ENCODE results near the gene TGFBR3. TPM values are rescaled to one million over a fixed set of nuclear protein-coding genes. Genes with fewer than 3 reads are reported as not detected.

TGFBR3 gene
- polyA plus RNA-seq, 1 donor (not counting 4 experiments of a cell fraction or from before 2014, with no cell fraction given) = 1.2 TPM

GRCh38 chr1:91757763-91758460 is 128.0 kb downstream of the TGFBR3 start:
- no peak overlapping the region for H3K4me3 ChIP-seq (ENCODE audit: control insufficient read depth in 2 of 3, extremely low read depth in 1 of 3, insufficient read depth in 2 of 3, low read depth in 1 of 3, low read length in 3 of 3)
- peaks cover 4% of the 10 kb centered on the region for H3K27me3 ChIP-seq (ENCODE audit: control insufficient read depth, extremely low read depth, insufficient read depth, low read length)
- H3K4me2 ChIP-seq (ENCODE audit: control insufficient read depth, extremely low read depth, insufficient read depth, low read depth, low read length) = no peak overlapping the region
- DNase-seq (ENCODE audit: low read depth, low spot score) (no peak), FAIRE-seq (no peak)
- H3K36me3 ChIP-seq (ENCODE audit: control insufficient read depth in 2 of 2, extremely low read depth in 1 of 2, insufficient read depth in 2 of 2, low read length in 2 of 2) = no peaks in the 10 kb centered on the region
- H3K79me2 ChIP-seq (ENCODE audit: control insufficient read depth, insufficient read depth, low read length) = no peaks in the 10 kb centered on the region
- no peaks in the 10 kb centered on the region for H3K9me1 ChIP-seq (ENCODE audit: control insufficient read depth, extremely low read depth, insufficient read depth, low read length)
- dilution Hi-C loops (cut with MboI; ENCODE audit: extremely low pct_ligation_motif_present, low sequenced_read_pairs) = no loop called here
- no peak overlapping the region for H3K27ac ChIP-seq (ENCODE audit: control insufficient read depth, insufficient read depth, low read length)
- no peak overlapping the region for H2AFZ ChIP-seq (ENCODE audit: control insufficient read depth, low read length)
- no peaks in the 10 kb centered on the region for H3K4me1 ChIP-seq (ENCODE audit: control insufficient read depth, extremely low read depth, insufficient read depth, low read length)
- H4K20me1 ChIP-seq (ENCODE audit: control insufficient read depth, extremely low read depth, insufficient read depth, low read length) = no peaks in the 10 kb centered on the region
- TF ChIP-seq CTCF (optimal IDR thresholded peaks at IDR 0.05 in 1 of 3, IDR thresholded peaks at IDR 0.05 in 1 of 3, conservative IDR thresholded peaks at IDR 0.05 in 1 of 3; ENCODE audit: extremely low read depth in 1 of 3, insufficient read depth in 2 of 3, low read length in 3 of 3) (no peak), EZH2 (IDR thresholded peaks at IDR 0.05; ENCODE audit: low read length) (no peak)
- H3K9ac ChIP-seq (ENCODE audit: control insufficient read depth, extremely low read depth, insufficient read depth, low read length) = no peak overlapping the region
- no peaks in the 10 kb centered on the region for H3K9me3 ChIP-seq (ENCODE audit: control insufficient read depth, low read depth, low read length)

- TF ChIP-seq CTCF (optimal IDR thresholded peaks at IDR 0.05 in 1 of 3, IDR thresholded peaks at IDR 0.05 in 1 of 3, conservative IDR thresholded peaks at IDR 0.05 in 1 of 3; ENCODE audit: extremely low read depth in 1 of 3, insufficient read depth in 2 of 3, low read length in 3 of 3) (no peak), EZH2 (IDR thresholded peaks at IDR 0.05; ENCODE audit: low read length) (no peak)
- no peak overlapping the region for H3K27ac ChIP-seq (ENCODE audit: control insufficient read depth, insufficient read depth, low read length)
Observed at GRCh38 chr1:91755702-91756287, 130.2 kb downstream of the TGFBR3 start.

More at GRCh38 chr1:91755702-91756287, 130.2 kb downstream of the TGFBR3 start:
- Histone ChIP-seq H2AFZ (ENCODE audit: control insufficient read depth, low read length) (no peak overlapping the region), H3K4me2 (ENCODE audit: control insufficient read depth, extremely low read depth, insufficient read depth, low read depth, low read length) (no peak overlapping the region), H3K9me1 (ENCODE audit: control insufficient read depth, extremely low read depth, insufficient read depth, low read length) (no peaks in the 10 kb centered on the region), H3K4me3 (ENCODE audit: control insufficient read depth in 2 of 3, extremely low read depth in 1 of 3, insufficient read depth in 2 of 3, low read depth in 1 of 3, low read length in 3 of 3) (no peak overlapping the region), H3K27me3 (ENCODE audit: control insufficient read depth, extremely low read depth, insufficient read depth, low read length) (no peaks in the 10 kb centered on the region), H3K4me1 (ENCODE audit: control insufficient read depth, extremely low read depth, insufficient read depth, low read length) (no peaks in the 10 kb centered on the region), H3K36me3 (ENCODE audit: control insufficient read depth in 2 of 2, extremely low read depth in 1 of 2, insufficient read depth in 2 of 2, low read length in 2 of 2) (no peaks in the 10 kb centered on the region), H4K20me1 (ENCODE audit: control insufficient read depth, extremely low read depth, insufficient read depth, low read length) (no peaks in the 10 kb centered on the region), H3K79me2 (ENCODE audit: control insufficient read depth, insufficient read depth, low read length) (no peaks in the 10 kb centered on the region), H3K9ac (ENCODE audit: control insufficient read depth, extremely low read depth, insufficient read depth, low read length) (no peak overlapping the region), H3K9me3 (ENCODE audit: control insufficient read depth, low read depth, low read length) (no peaks in the 10 kb centered on the region)
- dilution Hi-C loops (cut with MboI; ENCODE audit: extremely low pct_ligation_motif_present, low sequenced_read_pairs) = no loop called here
- no peak for FAIRE-seq
- DNase-seq (ENCODE audit: low read depth, low spot score) = no peak

All from keratinocyte (primary cell).